ENCODE results near the gene TPRA1. TPM values are rescaled to one million over a fixed set of nuclear protein-coding genes. Genes with fewer than 3 reads are reported as not detected.

Gene TPRA1
- total RNA-seq, 1 experiment from 2014 or later = 20.0 TPM

- no peak overlapping the region for H3K18ac ChIP-seq (ENCODE audit: insufficient read length, low read depth, low read length)
- no peak overlapping the region for H2BK15ac ChIP-seq (ENCODE audit: low read depth, low read length)
- no peak overlapping the region for H3K14ac ChIP-seq (ENCODE audit: insufficient read depth, low read length)
- Mint-ChIP-seq H3K27ac (no peak overlapping the region), H3K36me3 (ENCODE audit: insufficient read depth in 1 of 3, low read depth in 3 of 3) (peaks cover 0 to 1% (median 0%) of the 10 kb centered on the region in 3 experiments; a peak in 2 of 7 replicates), H3K4me3 (peak overlapping the region; percentile 54 to 78), H3K9me3 (peaks cover 7 to 8% of the 10 kb centered on the region in 2 experiments), H3K4me1 (peaks cover 15 to 34% of the 10 kb centered on the region in 2 experiments), H3K27me3 (ENCODE audit: low read depth) (peaks cover 46% of the 10 kb centered on the region)
- no peaks in the 10 kb centered on the region for H3K4me1 ChIP-seq (ENCODE audit: insufficient read depth, low read length)
- no peak overlapping the region for H4K5ac ChIP-seq (ENCODE audit: insufficient read length, low read depth, low read length)
- no peak overlapping the region for H3K27ac ChIP-seq (ENCODE audit: insufficient read length, low read depth, low read length)
- DNase-seq = no peak
- no peak overlapping the region for H3T11ph ChIP-seq (ENCODE audit: low read length)
- no peak overlapping the region for H3K23ac ChIP-seq (ENCODE audit: insufficient read length, low read depth, low read length)
- H2BK5ac ChIP-seq (ENCODE audit: insufficient read length, low read length) = no peak overlapping the region
- peaks cover 14% of the 10 kb centered on the region for H3K27me3 ChIP-seq (ENCODE audit: insufficient read depth, low read length)
- H3K56ac ChIP-seq (ENCODE audit: insufficient read length, low read depth, low read length) = no peak overlapping the region
- no peak overlapping the region for H2AFZ ChIP-seq (ENCODE audit: low read length)
- no peak overlapping the region for H4K8ac ChIP-seq (replicated peaks; ENCODE audit: insufficient read length, low read depth, low read length)
- H3K79me2 ChIP-seq (ENCODE audit: insufficient read depth, low read length) = no peaks in the 10 kb centered on the region
- H4K91ac ChIP-seq (ENCODE audit: insufficient read length, low read depth, low read length) = no peak overlapping the region
- H3K9ac ChIP-seq (ENCODE audit: extremely low read depth, insufficient read length, low read length) = no peak overlapping the region
- H2BK120ac ChIP-seq (ENCODE audit: low read depth, low read length, poor library complexity, severe bottlenecking) = no peak overlapping the region
- H2AK5ac ChIP-seq (ENCODE audit: insufficient read length, low read length) = no peak overlapping the region
- H3K9me3 ChIP-seq (ENCODE audit: control insufficient read depth, low read depth, low read length) = no peaks in the 10 kb centered on the region
- H3K4ac ChIP-seq (ENCODE audit: low read depth, low read length) = no peak overlapping the region
- no peak overlapping the region for H2BK12ac ChIP-seq (ENCODE audit: insufficient read length, low read depth, low read length)
- H3K4me2 ChIP-seq (ENCODE audit: insufficient read depth, insufficient read length, low read length) = no peak overlapping the region
- no peak overlapping the region for H2BK20ac ChIP-seq (ENCODE audit: low read depth, low read length, poor library complexity, severe bottlenecking)
- no peaks in the 10 kb centered on the region for H3K23me2 ChIP-seq (ENCODE audit: insufficient read length, low read depth, low read length, poor library complexity, severe bottlenecking)
- peaks cover 3% of the 10 kb centered on the region for H4K20me1 ChIP-seq (ENCODE audit: control insufficient read depth, insufficient read depth, insufficient read length)
- H3K79me1 ChIP-seq (ENCODE audit: insufficient read depth, low read depth, low read length, poor library complexity, severe bottlenecking) = no peaks in the 10 kb centered on the region
- no peak for TF ChIP-seq CTCF (conservative IDR thresholded peaks at IDR 0.05)
- WGBS (ENCODE audit: extremely low coverage, insufficient read length, low lambda C conversion rate) = no CpG with 5 or more reads among the region's 4 CpGs
Measured at GRCh38 chr3:127628426-127628787, 37.9 kb upstream of the TPRA1 start.

Data from H9 (cell line).